Upper lobe of left lung (tissue), 6 donors: ENCODE data around the gene ATP6AP2. TPM values are rescaled to one million over a fixed set of nuclear protein-coding genes. Genes with fewer than 3 reads are reported as not detected.

Source experiments
- ATAC-seq, 2 donors: fragments of 200-7000 bp; cut with Tn5 transposase; one replicate each; pipeline ENCODE4 v1.9.1; 2022; ENCODE audit warnings: mild to moderate bottlenecking in 2 of 2, moderate library complexity in 2 of 2; ENCODE audit not compliant: low FRiP score in 2 of 2
- DNase-seq, 2 donors: peaks; one replicate each; pipeline ENCODE4 v3.0.0-alpha.2; 2019 to 2020
- H3K27ac ChIP-seq, 4 donors: fragments of 200-600 bp; sonication (generic); one replicate each; pipeline ENCODE4 v1.5.1; 2016 to 2019
- H3K27me3 ChIP-seq, 4 donors: fragments of 200-600 bp; sonication (generic); one replicate each; pipeline ENCODE4 v1.5.1; 2017 to 2019
- H3K36me3 ChIP-seq, 4 donors: fragments of 200-600 bp; sonication (generic); one replicate each; pipeline ENCODE4 v1.5.1; 2016 to 2019
- H3K4me1 ChIP-seq, 4 donors: fragments of 200-600 bp; sonication (generic); one replicate each; pipeline ENCODE4 v1.5.1; 2018 to 2019
- H3K4me3 ChIP-seq, 4 donors: fragments of 200-600 bp; sonication (generic); one replicate each; pipeline ENCODE4 v1.5.1; 2017 to 2019; ENCODE audit warnings: mild to moderate bottlenecking in 2 of 4, moderate library complexity in 1 of 4
- H3K9me3 ChIP-seq, 4 donors: fragments of 200-600 bp; sonication (generic); one replicate each; pipeline ENCODE4 v1.5.1; 2018 to 2019
- EP300 ChIP-seq, 4 donors: sonication (generic); formaldehyde crosslinking; IDR thresholded peaks; one replicate each; pipeline ENCODE4 v1.5.1; 2017; ENCODE audit warnings: antibody characterized with exemption in 4 of 4, control low read depth in 2 of 4
- POLR2A ChIP-seq, 4 donors: fragments of 450-650 bp; IDR thresholded peaks; one replicate each; pipeline ENCODE4 v1.5.1; 2016 to 2017; ENCODE audit warnings: antibody characterized with exemption in 4 of 4, mild to moderate bottlenecking in 2 of 4
- POLR2AphosphoS5 ChIP-seq, 2 donors: sonication (generic); formaldehyde crosslinking; IDR thresholded peaks; one replicate each; pipeline ENCODE4 v1.5.1; 2017; ENCODE audit warnings: antibody characterized with exemption in 2 of 2
- WGBS, 2 donors: methylation state at CpG; one replicate each; pipeline ENCODE4 v1.1.5; 2017 to 2018; 5-methylcytosine and 5-hydroxymethylcytosine counted together
- total RNA-seq, 6 donors: library from RNA; depleted of rRNA in 4 of 6; stranded (reverse); fragments of >200 nt in 4 of 6; gene quantifications; one replicate each; pipeline versions ENCODE4 v1.1.0 to v1.2.1, GENCODE V29; 2016 to 2021
- TF ChIP-seq, protein P1 (sequence below), 6 experiments: fragments of 450-650 bp in 4 of 6; fragments of 200-600 bp in 2 of 6; sonication (generic) in 2 of 6; IDR thresholded peaks; one replicate each; pipeline ENCODE4 v1.5.1; 2016 to 2019; ENCODE audit warnings: antibody characterized with exemption in 6 of 6
- donor health status: DM: no; HTN: no; CAD: no; lungs with moderate emphysema.
- donor health status: DM: no; HTN: yes; CAD: no; lungs with severe emphysema.

Gene ATP6AP2
- total RNA-seq, 6 donors from 2014 or later: 35.6 to 132 (median 98.4) TPM

DNA sequence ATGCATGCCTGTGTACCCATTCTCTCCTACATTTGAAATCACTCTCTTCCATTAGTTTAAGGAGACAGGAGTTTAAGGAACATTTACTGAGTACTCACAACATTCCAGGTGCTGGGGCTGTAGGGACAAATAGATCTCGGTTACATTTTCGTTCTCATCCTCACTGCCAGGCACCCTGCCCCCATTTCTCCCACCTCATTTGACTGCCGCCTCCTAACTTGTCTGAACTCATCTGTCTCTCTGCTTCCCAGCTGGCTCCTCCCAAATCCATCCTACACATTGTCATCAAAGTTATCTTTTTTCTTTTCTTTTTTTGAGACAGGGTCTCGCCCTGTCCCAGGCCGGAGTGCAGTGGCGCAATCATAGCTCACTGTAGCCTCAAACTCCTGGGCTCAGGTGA lies 22.7 kb downstream of the ATP6AP2 start:
- Histone ChIP-seq H3K9me3 (no peaks in the 10 kb centered on the region), H3K4me3 (no peak overlapping the region), H3K27me3 (no peaks in the 10 kb centered on the region), H3K4me1 (no peaks in the 10 kb centered on the region), H3K27ac (no peak overlapping the region), H3K36me3 (peaks cover 0 to 33% (median 6%) of the 10 kb centered on the region in 4 donors)
- 89 to 92% methylated on average over 6 of the region's 6 CpGs for WGBS, 2 donors
- DNase-seq: no peak
- TF ChIP-seq, protein P1, sequence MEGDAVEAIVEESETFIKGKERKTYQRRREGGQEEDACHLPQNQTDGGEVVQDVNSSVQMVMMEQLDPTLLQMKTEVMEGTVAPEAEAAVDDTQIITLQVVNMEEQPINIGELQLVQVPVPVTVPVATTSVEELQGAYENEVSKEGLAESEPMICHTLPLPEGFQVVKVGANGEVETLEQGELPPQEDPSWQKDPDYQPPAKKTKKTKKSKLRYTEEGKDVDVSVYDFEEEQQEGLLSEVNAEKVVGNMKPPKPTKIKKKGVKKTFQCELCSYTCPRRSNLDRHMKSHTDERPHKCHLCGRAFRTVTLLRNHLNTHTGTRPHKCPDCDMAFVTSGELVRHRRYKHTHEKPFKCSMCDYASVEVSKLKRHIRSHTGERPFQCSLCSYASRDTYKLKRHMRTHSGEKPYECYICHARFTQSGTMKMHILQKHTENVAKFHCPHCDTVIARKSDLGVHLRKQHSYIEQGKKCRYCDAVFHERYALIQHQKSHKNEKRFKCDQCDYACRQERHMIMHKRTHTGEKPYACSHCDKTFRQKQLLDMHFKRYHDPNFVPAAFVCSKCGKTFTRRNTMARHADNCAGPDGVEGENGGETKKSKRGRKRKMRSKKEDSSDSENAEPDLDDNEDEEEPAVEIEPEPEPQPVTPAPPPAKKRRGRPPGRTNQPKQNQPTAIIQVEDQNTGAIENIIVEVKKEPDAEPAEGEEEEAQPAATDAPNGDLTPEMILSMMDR (IDR thresholded peaks at IDR 0.05): no peak
- no peak for TF ChIP-seq POLR2A (IDR thresholded peaks at IDR 0.05)
- TF ChIP-seq EP300 (IDR thresholded peaks at IDR 0.05): no peak
- TF ChIP-seq POLR2AphosphoS5 (IDR thresholded peaks at IDR 0.05): no peak
- ATAC-seq: no peak

DNA sequence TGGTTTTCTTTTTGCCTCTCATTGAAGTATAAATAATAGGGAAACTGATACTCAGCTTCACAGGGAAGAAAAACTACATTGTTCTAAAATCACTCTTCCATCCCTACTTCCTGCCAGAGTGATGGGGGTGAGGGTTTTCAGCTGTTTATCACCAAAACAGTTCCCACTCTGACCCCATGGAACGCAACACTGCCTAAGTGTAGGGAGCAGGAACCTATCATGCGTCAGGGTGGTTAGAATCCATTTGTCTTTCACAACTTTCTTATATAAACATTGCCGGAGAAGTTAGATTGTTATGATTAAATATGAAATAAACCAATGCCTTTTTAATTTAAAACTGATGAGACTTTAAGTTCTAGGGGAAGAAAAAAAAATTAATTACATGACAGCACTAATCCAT lies 26.6 kb downstream of the ATP6AP2 start:
- DNase-seq: no peak
- H3K27me3 ChIP-seq: no peaks in the 10 kb centered on the region
- H3K36me3 ChIP-seq: peaks cover 0 to 9% (median 2%) of the 10 kb centered on the region in 4 donors
- no peaks in the 10 kb centered on the region for H3K9me3 ChIP-seq
- H3K4me3 ChIP-seq: no peak overlapping the region
- TF ChIP-seq EP300 (IDR thresholded peaks at IDR 0.05): no peak
- no peak for TF ChIP-seq POLR2A (IDR thresholded peaks at IDR 0.05)
- TF ChIP-seq, protein P1 (IDR thresholded peaks at IDR 0.05): no peak
- no peak for TF ChIP-seq POLR2AphosphoS5 (IDR thresholded peaks at IDR 0.05)
- 69 to 77% methylated on average over 3 of the region's 3 CpGs for WGBS, 2 donors
- no peak for ATAC-seq
- no peak overlapping the region for H3K27ac ChIP-seq
- no peaks in the 10 kb centered on the region for H3K4me1 ChIP-seq

DNA sequence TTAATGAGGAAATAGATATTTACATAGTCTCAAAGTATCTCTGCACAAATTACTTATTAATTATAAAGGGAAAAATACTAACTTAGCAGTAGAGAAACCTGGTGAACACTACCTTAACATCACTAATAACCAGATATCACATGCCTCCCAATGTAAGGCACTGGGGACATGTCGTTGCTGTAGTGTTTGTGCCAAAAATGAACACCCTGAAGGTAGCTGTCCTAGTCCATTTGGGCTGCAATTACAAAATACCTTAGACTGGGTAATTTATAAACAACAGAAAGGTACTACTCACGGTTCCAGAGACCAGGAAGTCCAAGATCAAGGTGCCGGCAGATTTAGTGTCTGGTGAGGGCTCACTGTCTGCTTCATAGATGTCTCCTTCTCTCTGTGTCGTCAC lies 31.7 kb downstream of the ATP6AP2 start:
- TF ChIP-seq EP300 (IDR thresholded peaks at IDR 0.05): no peak
- ATAC-seq: no peak
- Histone ChIP-seq H3K4me1 (no peaks in the 10 kb centered on the region), H3K27me3 (no peaks in the 10 kb centered on the region), H3K36me3 (no peaks in the 10 kb centered on the region), H3K9me3 (no peaks in the 10 kb centered on the region), H3K27ac (no peak overlapping the region), H3K4me3 (no peak overlapping the region)
- WGBS, 2 donors: 53 to 60% methylated on average over 1 to 4 of the region's 4 CpGs
- no peak for DNase-seq

DNA sequence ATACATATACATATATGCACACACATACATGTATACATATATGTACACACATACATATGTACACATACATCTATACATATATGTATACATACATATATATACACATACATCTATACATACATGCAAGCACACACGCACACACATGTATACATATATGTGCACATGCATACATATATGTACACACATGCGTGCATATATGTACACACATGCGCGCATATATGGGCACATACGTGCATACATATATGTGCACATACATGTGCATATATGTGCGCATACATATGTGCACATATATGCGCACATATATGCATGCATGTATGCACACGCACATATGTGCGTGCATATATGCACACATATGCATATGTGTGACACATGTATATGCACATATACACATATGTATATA lies 35.2 kb downstream of the ATP6AP2 start:
- H3K36me3 ChIP-seq: no peaks in the 10 kb centered on the region
- ATAC-seq: no peak
- H3K27me3 ChIP-seq: no peaks in the 10 kb centered on the region
- H3K4me1 ChIP-seq: no peaks in the 10 kb centered on the region
- no peak for DNase-seq
- TF ChIP-seq, protein P1 (IDR thresholded peaks at IDR 0.05): no peak
- TF ChIP-seq POLR2A (IDR thresholded peaks at IDR 0.05): no peak
- no peak for TF ChIP-seq POLR2AphosphoS5 (IDR thresholded peaks at IDR 0.05)
- no peak for TF ChIP-seq EP300 (IDR thresholded peaks at IDR 0.05)
- 81 to 83% methylated on average over 9 of the region's 9 CpGs for WGBS, 2 donors
- no peak overlapping the region for H3K27ac ChIP-seq
- H3K9me3 ChIP-seq: no peaks in the 10 kb centered on the region
- H3K4me3 ChIP-seq: no peak overlapping the region

DNA sequence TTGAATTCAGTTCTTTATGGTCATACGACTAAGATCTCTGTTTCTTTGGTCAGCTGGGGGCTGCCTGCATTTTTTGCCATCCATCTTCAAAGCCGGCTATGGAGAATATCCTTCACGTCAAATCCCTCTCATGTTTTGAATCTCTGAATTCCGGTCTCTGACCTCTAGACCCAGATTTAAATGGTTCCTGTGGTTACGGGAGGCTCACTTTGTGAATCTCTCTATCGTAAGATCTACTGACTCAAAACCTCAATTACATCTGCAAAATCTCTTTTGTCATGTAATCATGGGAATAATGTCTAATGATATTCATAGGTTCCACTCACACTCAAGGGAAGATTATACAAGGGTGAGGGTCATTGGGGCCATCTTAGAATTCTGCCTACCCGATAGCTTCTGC lies 36.8 kb downstream of the ATP6AP2 start:
- ATAC-seq: no peak
- TF ChIP-seq POLR2A (IDR thresholded peaks at IDR 0.05): no peak
- no peak for TF ChIP-seq POLR2AphosphoS5 (IDR thresholded peaks at IDR 0.05)
- TF ChIP-seq, protein P1 (IDR thresholded peaks at IDR 0.05): no peak
- TF ChIP-seq EP300 (IDR thresholded peaks at IDR 0.05): no peak
- Histone ChIP-seq H3K36me3 (no peaks in the 10 kb centered on the region), H3K27ac (no peak overlapping the region), H3K4me1 (no peaks in the 10 kb centered on the region), H3K4me3 (no peak overlapping the region), H3K9me3 (no peaks in the 10 kb centered on the region), H3K27me3 (no peaks in the 10 kb centered on the region)
- 87 to 91% methylated on average over 7 of the region's 7 CpGs for WGBS, 2 donors
- DNase-seq: no peak
